Loucy (cell line): Measurements from ENCODE around the gene SUN1.

Experiments used
- H2AFZ ChIP-seq: fragments of 200-600 bp; sonication (generic); 2 replicates; pipeline ENCODE4 v1.6.0; 2016; ENCODE audit warnings: antibody characterized with exemption, mild to moderate bottlenecking, low read length, moderate library complexity
- H3F3A ChIP-seq: fragments of 200-600 bp; 2 replicates; pipeline ENCODE4 v1.6.0; 2016; ENCODE audit warnings: antibody characterized with exemption, low read depth, mild to moderate bottlenecking
- H3K27me3 ChIP-seq: fragments of 200-600 bp; sonication (generic); 2 replicates; pipeline ENCODE4 v1.6.1; 2014; ENCODE audit warnings: low read length, mild to moderate bottlenecking; ENCODE audit not compliant: insufficient read depth, poor library complexity, severe bottlenecking
- H3K36me3 ChIP-seq: fragments of 200-600 bp; sonication (generic); 2 replicates; pipeline ENCODE4 v1.6.1; 2016; ENCODE audit warnings: low read length; ENCODE audit not compliant: insufficient read depth
- H3K4me1 ChIP-seq: fragments of 200-600 bp; sonication (generic); 2 replicates; pipeline ENCODE4 v1.5.1; 2014; ENCODE audit warnings: low read length, mild to moderate bottlenecking; ENCODE audit not compliant: insufficient read depth, poor library complexity, severe bottlenecking
- H3K4me2 ChIP-seq: fragments of 200-600 bp; sonication (generic); 2 replicates; pipeline ENCODE4 v1.6.0; 2014; ENCODE audit warnings: antibody characterized with exemption, low read length, low read depth, mild to moderate bottlenecking; ENCODE audit not compliant: poor library complexity, severe bottlenecking
- H3K4me3 ChIP-seq: fragments of 200-600 bp; sonication (generic); 2 replicates; pipeline ENCODE4 v1.5.1; 2014; ENCODE audit warnings: low read length, mild to moderate bottlenecking, mixed read lengths; ENCODE audit not compliant: poor library complexity, severe bottlenecking
- H3K79me2 ChIP-seq: fragments of 200-600 bp; sonication (generic); 2 replicates; pipeline ENCODE4 v1.6.1; 2014; ENCODE audit warnings: low read length; ENCODE audit not compliant: insufficient read depth
- H3K9ac ChIP-seq: fragments of 200-600 bp; sonication (generic); 2 replicates; pipeline ENCODE4 v1.6.0; 2014; ENCODE audit warnings: mild to moderate bottlenecking, low read depth, low read length, moderate library complexity; ENCODE audit not compliant: poor library complexity, severe bottlenecking
- H3K9me2 ChIP-seq: fragments of 200-600 bp; sonication (generic); replicated peaks from 2 replicates; pipeline ENCODE4 v1.6.1; 2016; ENCODE audit warnings: low read depth, low read length, mixed read lengths
- H3K9me3 ChIP-seq: fragments of 200-600 bp; sonication (generic); 2 replicates; pipeline ENCODE4 v1.6.1; 2014; ENCODE audit warnings: mild to moderate bottlenecking, antibody characterized with exemption, low read length, low read depth; ENCODE audit not compliant: insufficient read depth
- H4K20me1 ChIP-seq: fragments of 200-600 bp; sonication (generic); 2 replicates; pipeline ENCODE4 v1.6.0; 2014; ENCODE audit warnings: antibody characterized with exemption, low read length, mild to moderate bottlenecking; ENCODE audit not compliant: insufficient read depth, poor library complexity, severe bottlenecking
- EZH2phosphoT487 ChIP-seq: fragments of 200-600 bp; IDR thresholded peaks from 2 replicates; pipeline ENCODE4 v1.6.1; 2018; ENCODE audit warnings: antibody characterized with exemption, mild to moderate bottlenecking, moderate library complexity, borderline replicate concordance
- TF ChIP-seq, protein P1 (sequence below): fragments of 200-600 bp; sonication (generic); conservative IDR thresholded peaks from 2 replicates; pipeline ENCODE4 v1.5.1; 2014; ENCODE audit warnings: mild to moderate bottlenecking, antibody characterized with exemption, low read length

SUN1 gene

GRCh38 chr7:894164-894867, 62.0 kb downstream of the SUN1 start:
- no peaks in the 10 kb centered on the region for H3K27me3 ChIP-seq
- peaks cover 70% of the 10 kb centered on the region; the same call in 1 of the 2 replicates for H3K36me3 ChIP-seq
- no peaks in the 10 kb centered on the region for H3K9me3 ChIP-seq
- H3K9me2 ChIP-seq, result no peaks in the 10 kb centered on the region
- TF ChIP-seq, protein P1, sequence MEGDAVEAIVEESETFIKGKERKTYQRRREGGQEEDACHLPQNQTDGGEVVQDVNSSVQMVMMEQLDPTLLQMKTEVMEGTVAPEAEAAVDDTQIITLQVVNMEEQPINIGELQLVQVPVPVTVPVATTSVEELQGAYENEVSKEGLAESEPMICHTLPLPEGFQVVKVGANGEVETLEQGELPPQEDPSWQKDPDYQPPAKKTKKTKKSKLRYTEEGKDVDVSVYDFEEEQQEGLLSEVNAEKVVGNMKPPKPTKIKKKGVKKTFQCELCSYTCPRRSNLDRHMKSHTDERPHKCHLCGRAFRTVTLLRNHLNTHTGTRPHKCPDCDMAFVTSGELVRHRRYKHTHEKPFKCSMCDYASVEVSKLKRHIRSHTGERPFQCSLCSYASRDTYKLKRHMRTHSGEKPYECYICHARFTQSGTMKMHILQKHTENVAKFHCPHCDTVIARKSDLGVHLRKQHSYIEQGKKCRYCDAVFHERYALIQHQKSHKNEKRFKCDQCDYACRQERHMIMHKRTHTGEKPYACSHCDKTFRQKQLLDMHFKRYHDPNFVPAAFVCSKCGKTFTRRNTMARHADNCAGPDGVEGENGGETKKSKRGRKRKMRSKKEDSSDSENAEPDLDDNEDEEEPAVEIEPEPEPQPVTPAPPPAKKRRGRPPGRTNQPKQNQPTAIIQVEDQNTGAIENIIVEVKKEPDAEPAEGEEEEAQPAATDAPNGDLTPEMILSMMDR, result no peak
- TF ChIP-seq EZH2phosphoT487, result no peak
- no peaks in the 10 kb centered on the region for H3F3A ChIP-seq
- H2AFZ ChIP-seq, result no peak overlapping the region
- no peak overlapping the region for H3K4me2 ChIP-seq
- no peaks in the 10 kb centered on the region for H3K79me2 ChIP-seq
- H3K9ac ChIP-seq, result no peak overlapping the region
- H4K20me1 ChIP-seq, result no peaks in the 10 kb centered on the region
- no peak overlapping the region for H3K4me3 ChIP-seq
- H3K4me1 ChIP-seq, result no peaks in the 10 kb centered on the region

DNA sequence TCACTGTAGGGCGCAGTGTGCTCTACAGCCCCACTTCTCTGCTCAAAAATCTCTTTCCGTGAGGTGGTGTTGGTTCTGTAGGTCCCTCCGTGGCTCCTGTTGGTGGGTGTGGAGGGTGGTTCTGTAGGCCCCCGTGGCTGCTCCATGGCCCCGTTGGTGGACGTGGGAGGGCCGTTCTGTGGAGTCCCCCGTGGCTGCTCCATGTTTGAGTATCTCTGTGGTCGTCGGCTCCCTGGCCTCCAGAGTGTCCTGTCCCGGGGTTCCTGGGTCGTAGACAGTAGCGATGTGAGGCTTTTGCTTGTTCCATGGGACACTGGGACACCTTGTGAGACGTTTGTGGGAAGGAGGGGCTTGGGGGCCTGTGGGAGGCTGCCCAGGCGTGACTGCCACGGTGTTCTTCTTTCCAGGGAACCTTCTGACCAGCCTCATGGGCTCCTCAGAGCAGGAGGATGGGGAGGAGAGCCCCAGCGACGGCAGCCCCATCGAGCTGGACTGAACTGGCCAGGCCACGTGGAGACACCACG, 62.7 kb downstream of the SUN1 start:
- Histone ChIP-seq H3K9ac (no peak overlapping the region), H3K4me3 (no peak overlapping the region), H3K79me2 (no peaks in the 10 kb centered on the region), H3K4me2 (no peak overlapping the region), H3K4me1 (no peaks in the 10 kb centered on the region), H3K9me2 (no peaks in the 10 kb centered on the region), H3K36me3 (peaks cover 68% of the 10 kb centered on the region; the same call in 1 of the 2 replicates), H3K9me3 (no peaks in the 10 kb centered on the region), H4K20me1 (no peaks in the 10 kb centered on the region), H3F3A (no peaks in the 10 kb centered on the region), H2AFZ (no peak overlapping the region), H3K27me3 (no peaks in the 10 kb centered on the region)
- no peak for TF ChIP-seq EZH2phosphoT487
- TF ChIP-seq, protein P1, result no peak

GRCh38 chr7:895451-896052, 63.3 kb downstream of the SUN1 start:
- no peaks in the 10 kb centered on the region for H4K20me1 ChIP-seq
- no peaks in the 10 kb centered on the region for H3K27me3 ChIP-seq
- no peak overlapping the region for H3K4me3 ChIP-seq
- no peak overlapping the region for H2AFZ ChIP-seq
- no peak overlapping the region for H3K9ac ChIP-seq
- no peaks in the 10 kb centered on the region for H3K4me1 ChIP-seq
- H3K4me2 ChIP-seq, result no peak overlapping the region
- no peaks in the 10 kb centered on the region for H3K9me3 ChIP-seq
- H3K36me3 ChIP-seq, result peaks cover 65% of the 10 kb centered on the region; the same call in 1 of the 2 replicates
- H3F3A ChIP-seq, result no peaks in the 10 kb centered on the region
- TF ChIP-seq, protein P1, result no peak
- no peak for TF ChIP-seq EZH2phosphoT487
- H3K79me2 ChIP-seq, result no peaks in the 10 kb centered on the region
- H3K9me2 ChIP-seq, result no peaks in the 10 kb centered on the region
